Prostate gland (tissue), 2 donors: ENCODE results near the gene NKX1-1.

Experiments
- POLR2A ChIP-seq: fragments of 450-650 bp; IDR thresholded peaks from one replicate; pipeline ENCODE4 v1.6.1; 2016; ENCODE audit warnings: antibody characterized with exemption, mild to moderate bottlenecking
- TF ChIP-seq, protein P1 (sequence below), 4 experiments: fragments of 200-600 bp in 2 of 4; fragments of 450-650 bp in 2 of 4; sonication (generic) in 2 of 4; IDR thresholded peaks; 1 replicate in 3 of 4; 2 replicates in 1 of 4; pipeline ENCODE4 v1.5.1; 2016 to 2019; ENCODE audit warnings: antibody characterized with exemption in 4 of 4, mild to moderate bottlenecking in 2 of 4, moderate library complexity in 2 of 4

DNA sequence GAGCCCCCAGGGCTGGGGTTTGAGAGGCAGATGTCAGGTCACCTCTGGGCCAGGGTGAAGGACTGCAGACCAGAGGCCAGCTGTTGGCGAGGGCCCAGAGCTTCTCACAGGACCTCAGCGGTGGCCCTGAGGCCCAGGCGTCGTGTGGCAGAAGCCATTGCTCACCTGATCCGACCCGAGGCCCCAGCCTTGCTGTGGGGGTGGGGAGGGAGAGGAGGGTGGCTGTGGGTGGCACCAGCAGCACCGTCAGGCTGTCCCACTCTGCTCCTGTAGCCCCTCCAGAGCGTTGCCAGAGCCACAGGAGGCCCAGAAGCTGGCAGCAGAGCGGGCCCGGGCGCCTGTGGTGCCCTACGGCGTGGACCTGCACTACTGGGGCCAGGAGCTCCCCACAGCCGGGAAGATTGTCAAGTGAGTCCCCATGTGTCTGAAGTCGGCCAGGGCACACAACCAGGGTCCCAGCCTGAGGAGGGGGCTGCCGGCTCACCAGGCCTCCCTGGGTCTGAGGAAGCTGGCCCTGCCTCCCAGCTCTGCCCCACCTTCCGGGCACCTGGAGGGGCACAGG, 30.4 kb downstream of the NKX1-1 start:
- TF ChIP-seq, protein P1, sequence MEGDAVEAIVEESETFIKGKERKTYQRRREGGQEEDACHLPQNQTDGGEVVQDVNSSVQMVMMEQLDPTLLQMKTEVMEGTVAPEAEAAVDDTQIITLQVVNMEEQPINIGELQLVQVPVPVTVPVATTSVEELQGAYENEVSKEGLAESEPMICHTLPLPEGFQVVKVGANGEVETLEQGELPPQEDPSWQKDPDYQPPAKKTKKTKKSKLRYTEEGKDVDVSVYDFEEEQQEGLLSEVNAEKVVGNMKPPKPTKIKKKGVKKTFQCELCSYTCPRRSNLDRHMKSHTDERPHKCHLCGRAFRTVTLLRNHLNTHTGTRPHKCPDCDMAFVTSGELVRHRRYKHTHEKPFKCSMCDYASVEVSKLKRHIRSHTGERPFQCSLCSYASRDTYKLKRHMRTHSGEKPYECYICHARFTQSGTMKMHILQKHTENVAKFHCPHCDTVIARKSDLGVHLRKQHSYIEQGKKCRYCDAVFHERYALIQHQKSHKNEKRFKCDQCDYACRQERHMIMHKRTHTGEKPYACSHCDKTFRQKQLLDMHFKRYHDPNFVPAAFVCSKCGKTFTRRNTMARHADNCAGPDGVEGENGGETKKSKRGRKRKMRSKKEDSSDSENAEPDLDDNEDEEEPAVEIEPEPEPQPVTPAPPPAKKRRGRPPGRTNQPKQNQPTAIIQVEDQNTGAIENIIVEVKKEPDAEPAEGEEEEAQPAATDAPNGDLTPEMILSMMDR (IDR thresholded peaks at IDR 0.05) = no peak
- no peak for TF ChIP-seq POLR2A
